Activated CD8-positive, alpha-beta T cell treated with anti-CD3 and anti-CD28 coated beads for 36 hours (primary cell): ENCODE results near the gene RGS16. TPM values are rescaled to one million over a fixed set of nuclear protein-coding genes. Genes with fewer than 3 reads are reported as not detected.

ENCODE experiments used
- ATAC-seq: fragments of 200-7000 bp; cut with Tn5 transposase; one replicate; pipeline ENCODE4 v1.10.0; 2021; ENCODE audit warnings: mild to moderate bottlenecking, moderate library complexity
- CTCF ChIA-PET: fragments of 350-600 bp; sonication (Branson Sonifier 250); formaldehyde crosslinking; loops from one replicate; lab custom pipeline; 2021; ENCODE audit warnings: antibody characterized with exemption; lab: Charles Lee
- POLR2A ChIA-PET: fragments of 350-600 bp; sonication (Branson Sonifier 250); formaldehyde crosslinking; loops from one replicate; lab custom pipeline; 2021; ENCODE audit warnings: antibody characterized with exemption; lab: Charles Lee
- DNase-seq: peaks from one replicate; pipeline ENCODE4 v3.0.0-alpha.2; 2020
- H3K27ac Mint-ChIP-seq: one replicate; pipeline ENCODE4 v1.8.0; 2021; ENCODE audit warnings: mild to moderate bottlenecking, mixed read lengths
- H3K27me3 Mint-ChIP-seq: one replicate; pipeline ENCODE4 v1.8.0; 2021; ENCODE audit warnings: mixed read lengths
- H3K36me3 Mint-ChIP-seq: one replicate; pipeline ENCODE4 v1.8.0; 2021; ENCODE audit warnings: low read depth, mixed read lengths
- H3K4me1 Mint-ChIP-seq: one replicate; pipeline ENCODE4 v1.8.0; 2021; ENCODE audit warnings: low read depth, mixed read lengths
- H3K4me3 Mint-ChIP-seq: one replicate; pipeline ENCODE4 v1.8.0; 2021; ENCODE audit warnings: mild to moderate bottlenecking, moderate library complexity, mixed read lengths
- H3K9me3 Mint-ChIP-seq: one replicate; pipeline ENCODE4 v1.8.0; 2021; ENCODE audit warnings: mixed read lengths
- intact Hi-C: fragments of 100-400 bp; cut with micrococcal nuclease; formaldehyde crosslinking; loops from one replicate; pipeline ENCODE4 v1.10.0; 2022
- total RNA-seq, 2 experiments: library from RNA; stranded (reverse); gene quantifications; one replicate each; pipeline ENCODE4 v1.2.3, GENCODE V29; 2021
- TF ChIP-seq, protein P1 (sequence below): fragments of 200-600 bp; IDR thresholded peaks from one replicate; pipeline ENCODE4 v1.8.0; 2022; ENCODE audit warnings: antibody characterized with exemption, mild to moderate bottlenecking

The RGS16 gene
- total RNA-seq, 2 experiments from 2014 or later = 33.8 to 35.6 TPM

DNA sequence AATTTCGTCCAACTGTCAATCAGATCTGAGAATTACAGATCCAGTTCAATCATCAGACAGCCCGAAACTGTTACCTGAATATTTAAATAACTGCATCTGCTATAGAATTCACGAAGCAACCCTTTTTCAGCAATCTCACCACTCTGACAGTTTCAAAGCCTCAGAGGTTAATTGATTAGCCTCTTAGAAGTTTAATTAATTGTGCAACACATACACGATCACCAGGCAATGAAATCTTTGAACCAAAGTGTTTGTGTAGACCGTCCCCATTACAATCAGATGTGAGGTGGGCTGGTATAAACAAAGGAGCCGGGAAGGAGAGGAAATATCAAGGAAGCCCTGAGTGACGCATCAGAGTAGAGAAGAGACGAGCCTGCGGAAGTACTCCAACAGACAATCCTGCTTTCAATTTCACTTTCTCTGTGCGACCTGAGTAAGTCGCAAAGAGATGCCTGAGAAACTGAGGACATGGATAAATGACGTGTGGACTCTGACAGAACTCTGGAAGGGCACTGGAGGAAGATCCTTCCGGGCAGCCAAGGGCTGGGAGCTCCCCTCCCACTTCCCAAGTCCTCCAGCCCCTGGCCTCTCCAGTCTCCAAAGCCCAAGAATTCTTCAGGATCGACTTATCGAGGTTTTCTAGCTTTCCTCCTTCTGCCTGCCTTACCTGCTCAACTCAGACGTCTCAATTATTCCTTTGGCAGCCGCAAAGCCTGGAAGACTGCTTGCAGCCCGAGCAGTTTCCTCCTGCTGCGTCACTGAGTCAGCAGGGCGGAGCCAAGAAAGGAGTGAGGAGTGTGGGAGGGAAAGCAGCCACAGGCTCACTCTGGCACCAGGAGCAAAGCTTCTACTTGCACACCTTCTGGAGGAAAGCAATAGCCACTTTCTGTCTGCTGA is 15.4 kb downstream of the RGS16 start, which contains the start of gene RNASEL:
Gene RNASEL (minus strand): TSS at position 757 of the 897 bp plus-strand sequence. CDS start 2,450 bp downstream, outside the sequence.
- ATAC-seq = peak; percentile 92
- Mint-ChIP-seq H3K4me3 (peak within 1 kb of the TSS; percentile 98), H3K36me3 (peaks cover 13% of the 10 kb centered on the region), H3K4me1 (peaks cover 43% of the 10 kb centered on the region), H3K27me3 (no peaks in the 10 kb centered on the region), H3K27ac (peak within 1 kb of the TSS; percentile 97), H3K9me3 (peaks cover 2% of the 10 kb centered on the region)
- CTCF ChIA-PET = interaction anchor here (1.3 to 27.6 kb wide), 8 partner anchors 8 to 445 kb away, joined by 3 to 1003 read pairs (median 8); partner anchors contain the start of genes NPL and RGS16
- POLR2A ChIA-PET = interaction anchor here (0.8 to 4.6 kb wide), 6 partner anchors 10 to 252 kb away, joined by 3 to 23 read pairs (median 3); no protein-coding TSS in a partner anchor
- TF ChIP-seq, protein P1, sequence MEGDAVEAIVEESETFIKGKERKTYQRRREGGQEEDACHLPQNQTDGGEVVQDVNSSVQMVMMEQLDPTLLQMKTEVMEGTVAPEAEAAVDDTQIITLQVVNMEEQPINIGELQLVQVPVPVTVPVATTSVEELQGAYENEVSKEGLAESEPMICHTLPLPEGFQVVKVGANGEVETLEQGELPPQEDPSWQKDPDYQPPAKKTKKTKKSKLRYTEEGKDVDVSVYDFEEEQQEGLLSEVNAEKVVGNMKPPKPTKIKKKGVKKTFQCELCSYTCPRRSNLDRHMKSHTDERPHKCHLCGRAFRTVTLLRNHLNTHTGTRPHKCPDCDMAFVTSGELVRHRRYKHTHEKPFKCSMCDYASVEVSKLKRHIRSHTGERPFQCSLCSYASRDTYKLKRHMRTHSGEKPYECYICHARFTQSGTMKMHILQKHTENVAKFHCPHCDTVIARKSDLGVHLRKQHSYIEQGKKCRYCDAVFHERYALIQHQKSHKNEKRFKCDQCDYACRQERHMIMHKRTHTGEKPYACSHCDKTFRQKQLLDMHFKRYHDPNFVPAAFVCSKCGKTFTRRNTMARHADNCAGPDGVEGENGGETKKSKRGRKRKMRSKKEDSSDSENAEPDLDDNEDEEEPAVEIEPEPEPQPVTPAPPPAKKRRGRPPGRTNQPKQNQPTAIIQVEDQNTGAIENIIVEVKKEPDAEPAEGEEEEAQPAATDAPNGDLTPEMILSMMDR = no peak
- peak; percentile 63 for DNase-seq
- intact Hi-C loops = no loop called here

DNA sequence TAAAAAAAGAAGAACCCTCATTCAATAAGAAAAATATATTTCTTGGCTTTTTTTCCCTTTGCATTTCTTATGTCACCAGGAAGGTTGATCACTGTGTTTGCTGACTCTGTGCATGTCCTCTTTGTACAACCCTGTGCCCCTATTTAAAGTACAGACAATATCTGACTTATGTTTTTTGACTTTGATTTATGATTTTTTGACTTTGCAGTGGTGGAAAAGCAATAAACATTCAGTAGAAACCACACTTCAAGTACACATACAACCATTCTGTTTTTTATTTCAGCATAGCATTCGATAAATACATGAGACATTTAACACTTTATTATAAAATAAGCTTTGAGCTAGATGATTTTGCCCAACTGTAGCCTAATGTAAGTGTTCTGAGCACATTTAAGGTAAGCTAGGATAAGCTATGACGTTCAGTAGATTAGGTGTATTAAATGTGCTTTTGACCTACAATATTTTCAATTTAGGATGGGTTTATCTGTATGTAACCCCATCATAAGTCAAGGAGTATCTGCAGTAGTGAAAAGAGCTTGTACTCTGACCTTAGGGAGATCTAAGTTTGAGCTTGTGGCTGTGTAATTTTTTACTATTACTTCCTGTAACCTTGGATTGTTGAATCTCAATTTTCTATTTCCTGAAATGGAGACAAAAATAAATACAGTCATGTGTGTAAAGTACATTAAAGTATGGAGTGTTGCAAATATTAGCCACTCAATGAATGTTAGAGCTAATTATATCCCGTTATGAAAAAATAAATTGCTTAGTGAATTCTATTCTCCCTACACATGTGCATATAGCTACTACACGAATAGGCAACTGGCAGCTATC is 16.3 kb downstream of the RGS16 start:
- POLR2A ChIA-PET = interaction anchor here (1.0 to 4.6 kb wide), 5 partner anchors 11 to 253 kb away, joined by 3 to 23 read pairs (median 3); no protein-coding TSS in a partner anchor
- peaks cover 18% of the 10 kb centered on the region for H3K36me3 Mint-ChIP-seq
- TF ChIP-seq, protein P1 = no peak
- peak overlapping the region; percentile 98 for H3K4me3 Mint-ChIP-seq
- intact Hi-C loops = no loop called here
- DNase-seq (no peak), ATAC-seq (peak; percentile 29)
- CTCF ChIA-PET = interaction anchor here (0.8 to 27.6 kb wide), 9 partner anchors 8 to 444 kb away, joined by 3 to 1003 read pairs (median 6); partner anchors contain the start of genes NPL and RGS16
- peaks cover 2% of the 10 kb centered on the region for H3K9me3 Mint-ChIP-seq
- H3K27ac Mint-ChIP-seq = peak overlapping the region; percentile 97
- peaks cover 51% of the 10 kb centered on the region for H3K4me1 Mint-ChIP-seq
- H3K27me3 Mint-ChIP-seq = no peaks in the 10 kb centered on the region

DNA sequence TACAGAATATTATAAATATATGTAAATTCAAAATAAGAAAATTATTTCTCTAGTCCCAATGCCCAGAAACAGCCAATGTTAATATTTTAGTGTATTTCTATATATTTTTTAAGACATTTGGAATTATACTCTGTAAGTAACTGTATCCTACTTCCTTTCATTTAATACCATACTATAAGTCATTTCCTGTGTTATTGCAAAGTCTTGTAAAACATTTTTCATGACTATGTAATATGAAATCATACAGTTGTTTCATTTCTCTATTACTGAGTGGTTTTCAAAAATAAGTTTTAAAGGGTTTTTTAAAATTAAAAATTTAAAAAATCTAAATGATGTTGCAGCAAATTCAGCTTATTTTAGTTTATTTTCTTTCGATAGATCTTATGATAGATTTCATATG is 17.1 kb downstream of the RGS16 start:
- peaks cover 58% of the 10 kb centered on the region for H3K4me1 Mint-ChIP-seq
- peaks cover 18% of the 10 kb centered on the region for H3K36me3 Mint-ChIP-seq
- H3K4me3 Mint-ChIP-seq = no peak overlapping the region
- intact Hi-C loops = no loop called here
- H3K27me3 Mint-ChIP-seq = no peaks in the 10 kb centered on the region
- CTCF ChIA-PET = interaction anchor here (4.9 to 27.6 kb wide), 3 partner anchors 9 to 202 kb away, joined by 24 to 1003 read pairs (median 40); partner anchors contain the start of gene NPL
- TF ChIP-seq, protein P1 = no peak
- H3K9me3 Mint-ChIP-seq = peaks cover 2% of the 10 kb centered on the region
- POLR2A ChIA-PET = interaction anchor here (0.8 kb wide), 1 partner anchor 203 kb away, joined by 3 read pairs; no protein-coding TSS in a partner anchor
- H3K27ac Mint-ChIP-seq = no peak overlapping the region
- no peak for DNase-seq
- ATAC-seq = no peak

DNA sequence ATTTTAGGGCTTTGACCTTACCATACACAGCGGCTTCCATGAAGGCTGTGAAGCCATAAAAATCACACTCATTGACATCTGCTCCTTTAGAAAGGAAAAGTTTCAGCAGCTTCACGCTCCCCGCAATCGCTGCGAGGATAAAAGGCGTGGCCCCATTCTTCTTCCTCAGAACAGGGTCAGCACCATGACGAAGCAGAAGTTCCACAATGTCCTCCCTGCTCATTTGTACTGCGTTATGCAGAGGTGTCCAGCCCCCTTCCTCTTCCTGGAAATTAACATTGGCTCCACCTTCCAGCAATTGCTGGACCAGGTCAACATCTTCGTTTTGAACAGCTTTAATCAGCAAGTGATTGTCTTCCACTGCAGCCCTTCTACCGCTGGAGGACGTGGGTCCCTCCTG is 17.8 kb downstream of the RGS16 start:
- peaks cover 2% of the 10 kb centered on the region for H3K9me3 Mint-ChIP-seq
- CTCF ChIA-PET = interaction anchor here (4.9 to 27.6 kb wide), 3 partner anchors 10 to 203 kb away, joined by 24 to 1003 read pairs (median 40); partner anchors contain the start of gene NPL
- peaks cover 18% of the 10 kb centered on the region for H3K36me3 Mint-ChIP-seq
- POLR2A ChIA-PET = interaction anchor here (0.8 to 1.2 kb wide), 2 partner anchors 10 to 204 kb away, joined by 3 read pairs; no protein-coding TSS in a partner anchor
- no peak for ATAC-seq
- no peaks in the 10 kb centered on the region for H3K27me3 Mint-ChIP-seq
- peaks cover 59% of the 10 kb centered on the region for H3K4me1 Mint-ChIP-seq
- TF ChIP-seq, protein P1 = no peak
- no peak overlapping the region for H3K27ac Mint-ChIP-seq
- DNase-seq = no peak
- no peak overlapping the region for H3K4me3 Mint-ChIP-seq
- intact Hi-C loops = no loop called here
